IPS-15b (cell line): ENCODE results near the gene SFRP2.

Experiments used
- H3K27me3 ChIP-seq: one replicate; pipeline ENCODE4 v1.6.1; 2013; ENCODE audit warnings: low read length; ENCODE audit not compliant: control insufficient read depth, insufficient read depth
- H3K36me3 ChIP-seq: one replicate; pipeline ENCODE4 v1.6.1; 2013; ENCODE audit warnings: low read length; ENCODE audit not compliant: control insufficient read depth, insufficient read depth
- H3K4me1 ChIP-seq: one replicate; pipeline ENCODE4 v1.6.1; 2013; ENCODE audit warnings: mild to moderate bottlenecking, low read length; ENCODE audit not compliant: control insufficient read depth, insufficient read depth
- H3K4me3 ChIP-seq: one replicate; pipeline ENCODE4 v1.5.1; 2013; ENCODE audit warnings: low read depth, low read length
- H3K9ac ChIP-seq: one replicate; pipeline ENCODE4 v1.6.1; 2013; ENCODE audit warnings: low read depth, mild to moderate bottlenecking, low read length
- H3K9me3 ChIP-seq: one replicate; pipeline ENCODE4 v1.6.1; 2013; ENCODE audit warnings: mild to moderate bottlenecking, low read length; ENCODE audit not compliant: control insufficient read depth, insufficient read depth

Gene SFRP2, protein sequence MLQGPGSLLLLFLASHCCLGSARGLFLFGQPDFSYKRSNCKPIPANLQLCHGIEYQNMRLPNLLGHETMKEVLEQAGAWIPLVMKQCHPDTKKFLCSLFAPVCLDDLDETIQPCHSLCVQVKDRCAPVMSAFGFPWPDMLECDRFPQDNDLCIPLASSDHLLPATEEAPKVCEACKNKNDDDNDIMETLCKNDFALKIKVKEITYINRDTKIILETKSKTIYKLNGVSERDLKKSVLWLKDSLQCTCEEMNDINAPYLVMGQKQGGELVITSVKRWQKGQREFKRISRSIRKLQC

DNA sequence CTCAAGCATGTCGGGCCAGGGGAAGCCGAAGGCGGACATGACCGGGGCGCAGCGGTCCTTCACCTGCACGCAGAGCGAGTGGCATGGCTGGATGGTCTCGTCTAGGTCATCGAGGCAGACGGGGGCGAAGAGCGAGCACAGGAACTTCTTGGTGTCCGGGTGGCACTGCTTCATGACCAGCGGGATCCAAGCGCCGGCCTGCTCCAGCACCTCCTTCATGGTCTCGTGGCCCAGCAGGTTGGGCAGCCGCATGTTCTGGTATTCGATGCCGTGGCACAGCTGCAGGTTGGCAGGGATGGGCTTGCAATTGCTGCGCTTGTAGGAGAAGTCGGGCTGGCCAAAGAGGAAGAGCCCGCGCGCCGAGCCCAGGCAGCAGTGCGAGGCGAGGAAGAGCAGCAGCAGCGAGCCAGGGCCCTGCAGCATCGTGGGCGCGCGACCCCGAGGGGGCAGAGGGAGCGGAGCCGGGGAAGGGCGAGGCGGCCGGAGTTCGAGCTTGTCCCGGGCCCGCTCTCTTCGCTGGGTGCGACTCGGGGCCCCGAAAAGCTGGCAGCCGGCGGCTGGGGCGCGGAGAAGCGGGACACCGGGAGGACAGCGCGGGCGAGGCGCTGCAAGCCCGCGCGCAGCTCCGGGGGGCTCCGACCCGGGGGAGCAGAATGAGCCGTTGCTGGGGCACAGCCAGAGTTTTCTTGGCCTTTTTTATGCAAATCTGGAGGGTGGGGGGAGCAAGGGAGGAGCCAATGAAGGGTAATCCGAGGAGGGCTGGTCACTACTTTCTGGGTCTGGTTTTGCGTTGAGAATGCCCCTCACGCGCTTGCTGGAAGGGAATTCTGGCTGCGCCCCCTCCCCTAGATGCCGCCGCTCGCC, at the start of gene SFRP2:
TSS of gene SFRP2 (minus strand) at position 671 of the 864 bp plus-strand sequence. CDS start at position 423, 248 bp downstream.
- H3K4me3 ChIP-seq: peak within 1 kb of the TSS; percentile 78
- H3K27me3 ChIP-seq: peaks cover 31% of the 10 kb centered on the region
- no peaks in the 10 kb centered on the region for H3K9me3 ChIP-seq
- H3K4me1 ChIP-seq: peaks cover 16% of the 10 kb centered on the region
- H3K9ac ChIP-seq: peak within 1 kb of the TSS; percentile 61
- H3K36me3 ChIP-seq: no peaks in the 10 kb centered on the region

DNA sequence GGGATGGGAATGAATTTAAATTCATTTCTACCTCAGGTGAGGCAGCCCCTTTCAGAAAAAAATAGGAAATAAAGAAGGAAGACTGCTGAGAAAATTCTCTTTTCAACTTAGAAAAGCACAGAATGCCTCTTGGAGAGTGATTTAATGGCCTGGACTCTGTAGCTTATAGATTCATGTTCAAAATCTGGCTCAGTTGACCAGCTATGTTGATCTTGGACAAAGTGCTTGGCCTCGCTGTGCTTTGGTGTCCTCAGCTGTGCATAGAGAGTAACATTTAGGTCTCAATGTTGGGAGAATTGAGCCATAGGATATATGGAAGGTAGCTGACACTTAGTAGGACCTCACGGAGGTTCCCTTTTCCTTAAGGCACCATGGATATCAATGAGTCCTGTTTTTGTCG, 49.7 kb upstream of the SFRP2 start:
- H3K36me3 ChIP-seq: no peaks in the 10 kb centered on the region
- H3K4me3 ChIP-seq: no peak overlapping the region
- no peaks in the 10 kb centered on the region for H3K9me3 ChIP-seq
- H3K4me1 ChIP-seq: no peaks in the 10 kb centered on the region
- no peaks in the 10 kb centered on the region for H3K27me3 ChIP-seq
- H3K9ac ChIP-seq: no peak overlapping the region

- Histone ChIP-seq H3K27me3 (no peaks in the 10 kb centered on the region), H3K9me3 (no peaks in the 10 kb centered on the region), H3K9ac (no peak overlapping the region), H3K4me3 (no peak overlapping the region), H3K36me3 (no peaks in the 10 kb centered on the region), H3K4me1 (no peaks in the 10 kb centered on the region)
These were observed 46.0 kb upstream of the SFRP2 start for GRCh38 chr4:153834901-153835300.

GRCh38 chr4:153832720-153833287, 43.9 kb upstream of the SFRP2 start:
- no peaks in the 10 kb centered on the region for H3K36me3 ChIP-seq
- no peaks in the 10 kb centered on the region for H3K9me3 ChIP-seq
- H3K4me3 ChIP-seq: no peak overlapping the region
- no peaks in the 10 kb centered on the region for H3K27me3 ChIP-seq
- no peaks in the 10 kb centered on the region for H3K4me1 ChIP-seq
- H3K9ac ChIP-seq: no peak overlapping the region

GRCh38 chr4:153832054-153832453, 43.2 kb upstream of the SFRP2 start:
- Histone ChIP-seq H3K9me3 (no peaks in the 10 kb centered on the region), H3K36me3 (no peaks in the 10 kb centered on the region), H3K27me3 (no peaks in the 10 kb centered on the region), H3K4me1 (no peaks in the 10 kb centered on the region), H3K4me3 (no peak overlapping the region), H3K9ac (no peak overlapping the region)

- no peaks in the 10 kb centered on the region for H3K4me1 ChIP-seq
- H3K9ac ChIP-seq: no peak overlapping the region
- no peak overlapping the region for H3K4me3 ChIP-seq
- no peaks in the 10 kb centered on the region for H3K36me3 ChIP-seq
- no peaks in the 10 kb centered on the region for H3K27me3 ChIP-seq
- H3K9me3 ChIP-seq: no peaks in the 10 kb centered on the region
These were observed 42.4 kb upstream of the SFRP2 start for GRCh38 chr4:153831245-153831644.

DNA sequence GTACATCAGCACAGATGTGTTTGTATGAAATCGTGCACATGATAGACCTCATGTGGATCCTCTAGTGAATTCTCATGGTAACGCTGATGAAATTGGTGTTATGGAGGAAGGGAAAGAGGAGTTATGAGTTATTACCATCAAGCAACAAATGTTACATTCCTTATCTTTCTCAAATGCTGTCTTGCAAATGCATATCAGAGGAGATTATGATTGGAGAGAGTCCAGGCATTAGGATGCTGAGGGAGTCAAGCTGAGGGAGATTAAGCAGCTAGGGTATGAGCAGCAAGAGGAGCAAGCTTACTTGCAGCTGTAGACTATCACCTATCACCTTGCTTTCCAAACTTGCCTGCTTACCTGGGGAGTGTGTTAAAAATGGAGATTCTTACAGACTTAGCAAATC, 36.8 kb upstream of the SFRP2 start:
- H3K9ac ChIP-seq: no peak overlapping the region
- no peaks in the 10 kb centered on the region for H3K36me3 ChIP-seq
- H3K4me1 ChIP-seq: no peaks in the 10 kb centered on the region
- H3K27me3 ChIP-seq: no peaks in the 10 kb centered on the region
- H3K9me3 ChIP-seq: no peaks in the 10 kb centered on the region
- H3K4me3 ChIP-seq: no peak overlapping the region

- Histone ChIP-seq H3K36me3 (no peaks in the 10 kb centered on the region), H3K9ac (no peak overlapping the region)
These were observed 36.2 kb upstream of the SFRP2 start for GRCh38 chr4:153825126-153825525.

GRCh38 chr4:153824501-153824900, 35.6 kb upstream of the SFRP2 start:
- H3K4me1 ChIP-seq: no peaks in the 10 kb centered on the region
- H3K36me3 ChIP-seq: no peaks in the 10 kb centered on the region
- no peaks in the 10 kb centered on the region for H3K9me3 ChIP-seq
- H3K4me3 ChIP-seq: no peak overlapping the region
- no peak overlapping the region for H3K9ac ChIP-seq
- no peaks in the 10 kb centered on the region for H3K27me3 ChIP-seq

More at GRCh38 chr4:153825126-153825525, 36.2 kb upstream of the SFRP2 start:
- Histone ChIP-seq H3K4me1 (no peaks in the 10 kb centered on the region), H3K4me3 (no peak overlapping the region), H3K9me3 (no peaks in the 10 kb centered on the region), H3K27me3 (no peaks in the 10 kb centered on the region)

DNA sequence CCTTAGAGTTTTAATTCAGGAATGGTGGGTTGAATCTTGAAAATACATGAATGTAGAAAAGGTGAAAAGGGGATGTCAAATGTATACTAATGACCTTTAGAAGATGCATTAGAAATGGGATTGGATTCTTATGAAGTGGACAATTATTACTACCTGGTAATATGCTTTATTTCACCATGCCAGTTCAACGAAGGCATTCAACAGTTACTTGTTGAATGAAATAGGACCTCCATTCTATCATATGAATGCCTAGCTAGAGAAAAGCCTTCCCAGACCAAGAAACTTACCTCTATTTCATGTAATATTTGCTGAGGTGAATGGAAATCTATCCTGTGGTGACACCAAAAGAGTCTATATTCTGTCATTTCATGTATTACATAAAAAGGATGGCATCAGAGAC, 34.6 kb upstream of the SFRP2 start:
- no peak overlapping the region for H3K4me3 ChIP-seq
- H3K36me3 ChIP-seq: no peaks in the 10 kb centered on the region
- no peaks in the 10 kb centered on the region for H3K9me3 ChIP-seq
- no peaks in the 10 kb centered on the region for H3K27me3 ChIP-seq
- H3K9ac ChIP-seq: no peak overlapping the region
- H3K4me1 ChIP-seq: no peaks in the 10 kb centered on the region

- H3K27me3 ChIP-seq: no peaks in the 10 kb centered on the region
- H3K36me3 ChIP-seq: no peaks in the 10 kb centered on the region
- H3K9ac ChIP-seq: no peak overlapping the region
- no peaks in the 10 kb centered on the region for H3K9me3 ChIP-seq
- H3K4me3 ChIP-seq: no peak overlapping the region
- H3K4me1 ChIP-seq: no peaks in the 10 kb centered on the region
These were observed 33.4 kb upstream of the SFRP2 start for GRCh38 chr4:153822316-153822715.
